Activated gamma-delta T cell treated with anti-CD3 and anti-CD28 coated beads, Interleukin-2, amount 50 U/mL, for 16 hours (primary cell): ENCODE results near the gene LMX1B.
"Not testable (repeated sequence)": the region's sequence is repeated elsewhere in the genome, so short reads cannot be mapped to it uniquely, and the experiment has no call there.

ENCODE experiments used
- DNase-seq: peaks from one replicate; pipeline ENCODE4 v3.0.0-alpha.2; 2020; ENCODE audit warnings: low read depth

Gene LMX1B

GRCh38 chr9:126613651-126614050 is at the start of gene LMX1B:
Gene LMX1B (plus strand): TSS chr9:126613928. CDS start chr9:126614450, 522 bp downstream.
- DNase-seq = no peak

DNA sequence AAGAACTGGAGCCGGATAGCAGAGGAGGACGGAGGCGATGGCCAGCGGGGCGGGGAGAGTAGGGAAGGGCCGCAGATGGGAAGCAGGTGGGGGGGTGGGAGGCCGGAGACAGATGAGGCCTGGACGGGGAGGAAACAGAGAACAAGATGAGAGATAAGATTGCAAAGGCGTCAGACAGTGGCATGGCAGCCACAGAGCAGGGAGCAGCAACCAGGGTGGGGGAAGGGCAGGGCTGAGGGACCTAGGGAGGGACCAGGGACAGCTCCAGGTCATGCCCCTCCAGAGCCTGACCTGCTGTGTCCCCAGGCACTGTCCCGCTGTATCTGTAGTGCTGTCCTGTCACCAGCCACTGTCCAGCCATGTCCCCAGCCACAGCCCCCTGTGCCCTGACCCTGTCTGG is 49.6 kb upstream of the LMX1B start:
- no peak for DNase-seq

DNA sequence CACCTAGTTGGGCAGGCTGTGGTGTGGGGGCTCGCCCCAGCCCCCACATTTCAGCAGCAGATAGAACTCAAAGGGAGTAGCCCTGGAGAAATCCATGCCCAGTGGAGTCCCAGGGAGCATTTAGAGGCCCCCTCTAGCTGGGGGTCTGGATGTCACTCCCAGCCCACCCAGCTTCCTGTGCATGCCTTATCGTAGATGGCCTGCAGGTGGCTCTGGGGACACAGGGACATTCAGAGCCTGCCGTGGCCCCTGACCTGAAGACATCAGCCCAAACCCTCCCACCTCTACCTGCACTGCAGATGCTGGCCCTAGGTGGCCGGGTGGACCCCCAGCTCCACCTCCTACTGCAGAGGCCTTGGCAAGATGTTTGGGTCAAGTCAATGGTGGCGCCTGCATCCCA is 49.0 kb upstream of the LMX1B start:
- DNase-seq = no peak

DNA sequence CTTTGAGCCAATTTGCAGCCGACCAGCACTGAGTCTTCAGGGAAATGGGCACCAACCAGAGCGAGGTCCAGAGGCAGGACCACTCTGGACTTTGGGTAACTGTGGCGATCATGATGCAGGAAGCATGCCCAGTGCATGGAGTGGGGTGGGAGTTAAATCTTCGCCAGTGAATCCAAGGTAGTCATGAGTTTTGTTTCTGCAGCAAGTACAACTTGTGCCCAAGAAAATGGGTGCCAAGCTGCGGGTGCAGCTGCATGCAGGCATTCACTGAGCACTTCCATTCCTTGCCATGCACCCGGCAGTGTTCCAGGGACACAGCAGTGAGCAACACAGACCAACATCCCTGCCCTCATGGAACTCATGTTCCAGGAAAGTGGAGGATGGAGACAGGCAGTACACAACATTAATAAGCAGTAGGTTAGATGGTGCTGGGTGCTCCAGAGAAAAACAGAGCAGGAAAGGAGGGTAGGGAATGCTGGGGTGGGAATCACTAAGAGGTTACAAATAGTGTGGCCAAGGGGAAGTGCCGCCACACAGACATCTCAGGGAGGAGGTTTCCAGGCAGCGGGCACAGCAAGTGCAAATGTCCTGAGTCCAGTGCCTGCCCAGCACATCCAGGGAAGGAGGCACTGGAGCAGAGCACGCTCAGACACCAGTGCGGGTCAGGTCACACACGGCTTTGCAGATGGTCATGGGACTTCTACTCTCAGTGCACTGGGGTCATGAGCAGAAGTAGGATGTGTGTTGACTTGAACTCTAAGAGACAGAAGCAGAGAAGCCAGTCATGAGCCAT is 48.2 kb upstream of the LMX1B start:
- DNase-seq = no peak

DNA sequence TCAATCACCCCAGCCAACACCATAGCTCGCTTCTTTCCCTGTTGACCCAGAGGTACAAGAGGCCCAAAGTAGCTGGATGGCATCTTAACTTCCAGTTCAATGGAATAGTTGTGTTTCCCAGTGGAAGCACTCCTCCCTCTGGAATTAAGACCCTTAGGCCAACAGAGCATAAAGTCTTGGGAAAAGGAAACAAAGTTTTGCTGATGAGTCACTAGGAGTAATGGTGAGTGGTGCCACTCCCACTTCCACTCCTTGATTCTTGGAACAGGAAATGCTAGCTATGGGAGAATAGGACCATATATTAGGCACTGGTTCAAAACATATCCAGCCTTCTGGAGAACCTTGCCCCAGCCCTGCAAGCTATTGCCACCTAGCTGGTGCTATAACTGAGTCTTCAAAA is 44.7 kb upstream of the LMX1B start:
- no peak for DNase-seq

GRCh38 chr9:126578029-126578428 is 35.7 kb upstream of the LMX1B start:
- no peak for DNase-seq

DNA sequence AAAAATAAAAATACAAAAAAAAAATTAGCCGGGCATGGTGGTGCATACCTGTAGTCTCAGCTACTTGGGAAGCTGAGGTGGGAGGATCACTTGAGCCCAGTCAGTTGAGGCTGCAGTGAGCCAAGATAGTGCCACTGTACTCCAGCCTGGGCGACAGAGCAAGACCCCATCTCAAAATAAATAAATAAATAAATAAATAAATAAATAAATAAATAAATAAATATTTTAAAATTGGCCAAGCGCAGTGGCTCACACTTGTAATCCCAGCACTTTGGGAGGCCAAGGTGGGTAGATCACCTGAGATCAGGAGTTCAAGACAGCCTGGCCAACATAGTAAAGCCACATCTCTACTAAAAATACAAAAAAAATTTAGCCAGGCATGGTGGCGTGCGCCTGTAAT is 33.4 kb upstream of the LMX1B start:
- DNase-seq = not testable (repeated sequence)

GRCh38 chr9:126581893-126582292 is 31.8 kb upstream of the LMX1B start:
- no peak for DNase-seq

GRCh38 chr9:126582427-126582826 is 31.3 kb upstream of the LMX1B start:
- no peak for DNase-seq

DNA sequence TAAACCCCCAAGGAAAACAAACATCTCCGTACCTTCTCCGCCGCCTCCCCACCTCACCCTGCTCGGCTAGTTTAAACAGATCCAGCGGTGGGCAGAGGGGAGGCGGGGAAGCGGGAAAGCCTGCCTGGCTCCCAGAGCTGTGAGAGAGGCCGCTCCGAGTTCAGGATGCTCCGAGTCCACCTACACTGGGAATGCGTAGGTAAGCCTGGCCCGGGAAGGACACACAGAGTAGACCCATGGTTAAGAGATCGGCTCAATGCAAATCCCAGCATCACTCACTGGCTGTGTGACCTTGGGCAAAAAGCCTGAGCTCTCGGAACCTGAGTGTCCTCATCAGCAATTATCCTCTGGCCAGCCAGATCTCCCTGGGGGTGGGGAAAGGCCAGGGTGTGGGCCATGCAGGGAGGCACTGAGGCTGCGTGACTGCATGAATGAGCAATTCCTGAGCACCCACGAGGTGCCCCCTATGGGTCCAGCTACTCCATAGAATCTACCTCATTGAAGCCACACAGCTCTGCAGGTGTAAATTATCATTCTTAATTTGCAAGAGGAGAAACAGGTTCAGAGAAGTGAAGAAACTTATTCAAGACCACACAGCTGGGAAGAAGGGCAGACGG is 30.5 kb upstream of the LMX1B start:
- no peak for DNase-seq

- no peak for DNase-seq
These were observed 29.1 kb upstream of the LMX1B start for GRCh38 chr9:126584611-126585010.

GRCh38 chr9:126586236-126586635 is 27.5 kb upstream of the LMX1B start:
- no peak for DNase-seq

DNA sequence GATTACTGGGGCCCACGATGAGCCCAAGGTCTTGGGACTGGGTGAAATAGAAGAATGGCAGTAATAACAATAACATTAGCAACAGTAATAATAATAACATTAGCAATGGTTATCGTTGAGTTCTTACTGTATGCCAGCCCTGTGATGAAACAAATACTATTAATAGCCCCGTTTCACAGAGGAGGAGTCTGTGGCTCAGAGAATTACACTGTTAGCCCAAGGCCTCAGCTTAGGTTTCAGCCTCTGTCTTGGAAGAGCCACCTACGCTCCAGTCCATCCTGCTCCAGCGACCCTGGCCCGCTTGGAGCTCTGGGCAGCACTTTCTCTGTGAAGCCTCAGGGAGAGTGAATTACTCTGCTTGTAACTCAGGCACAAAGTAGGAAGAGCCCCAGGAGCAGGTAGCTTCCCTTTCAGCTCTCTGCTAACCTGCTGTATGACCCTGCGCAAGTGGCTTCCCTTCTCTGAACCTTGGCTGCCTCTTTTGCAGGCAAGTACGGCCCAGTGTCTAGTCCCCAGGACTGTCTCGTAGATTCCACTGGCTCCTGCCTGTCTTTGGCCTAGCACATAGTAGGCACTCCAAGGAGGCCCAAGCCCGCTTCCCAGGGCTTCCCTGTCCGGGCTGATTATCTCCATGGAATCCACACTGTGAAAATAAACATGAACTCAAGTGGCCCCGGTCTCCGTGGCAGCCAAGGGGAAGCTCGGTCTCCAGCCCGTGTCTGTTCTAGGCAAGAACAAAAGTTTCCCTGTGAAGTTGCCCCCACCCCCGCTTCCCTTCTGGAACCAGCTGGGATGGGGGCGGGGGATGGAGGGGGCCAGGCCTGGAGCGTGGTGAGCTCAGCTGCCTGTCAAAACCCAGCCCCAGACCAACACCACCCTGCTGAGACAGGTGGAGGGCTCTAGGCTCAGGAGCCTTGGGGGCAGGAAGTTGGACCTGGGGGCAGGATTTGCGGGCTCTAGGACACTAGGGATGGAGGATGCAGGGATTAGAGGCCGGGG is 26.2 kb upstream of the LMX1B start:
- DNase-seq = no peak

- DNase-seq = no peak
These were observed 25.1 kb upstream of the LMX1B start for GRCh38 chr9:126588491-126589168.

DNA sequence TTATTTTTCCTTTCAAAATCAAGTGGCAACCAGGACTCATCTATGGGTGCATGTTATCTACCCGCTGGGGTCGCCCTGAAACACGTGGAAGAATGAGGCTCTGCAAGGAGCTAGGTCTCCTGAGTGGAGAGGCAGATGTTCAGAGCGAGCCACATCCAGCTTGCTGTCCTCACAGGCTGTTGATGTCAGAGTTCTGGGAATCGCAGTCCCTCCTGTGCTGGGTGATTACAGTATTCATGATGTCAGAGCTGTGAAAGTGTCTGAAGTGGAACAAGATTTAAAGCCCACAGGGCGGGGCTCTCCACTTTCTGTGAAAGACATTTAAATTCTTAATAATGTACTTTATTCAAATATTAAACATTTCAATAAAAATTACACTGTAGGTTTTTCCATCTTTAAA is 24.4 kb upstream of the LMX1B start:
- no peak for DNase-seq

- no peak for DNase-seq
These were observed 22.6 kb upstream of the LMX1B start for GRCh38 chr9:126591083-126591482.

DNA sequence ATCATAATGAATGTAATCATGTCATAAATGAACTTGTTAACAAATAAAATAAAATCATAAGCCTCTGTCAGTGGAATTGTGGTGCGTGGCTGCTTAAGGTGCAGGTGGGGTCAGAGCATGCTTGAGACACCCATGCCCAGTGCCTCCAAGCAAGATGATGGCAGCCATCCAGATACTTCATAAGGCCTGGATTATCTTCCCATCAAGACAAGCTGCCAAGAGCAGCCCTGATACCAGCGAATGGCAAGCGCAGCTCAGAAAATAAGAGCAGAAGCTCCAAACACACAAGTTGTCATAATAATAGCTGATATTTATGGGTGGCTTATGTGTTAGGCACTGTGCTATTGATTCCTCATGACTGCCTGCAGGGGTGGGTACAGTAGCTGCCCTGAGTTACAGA is 21.8 kb upstream of the LMX1B start:
- no peak for DNase-seq

- DNase-seq = no peak
These were observed 21.3 kb upstream of the LMX1B start for GRCh38 chr9:126592461-126592860.

DNA sequence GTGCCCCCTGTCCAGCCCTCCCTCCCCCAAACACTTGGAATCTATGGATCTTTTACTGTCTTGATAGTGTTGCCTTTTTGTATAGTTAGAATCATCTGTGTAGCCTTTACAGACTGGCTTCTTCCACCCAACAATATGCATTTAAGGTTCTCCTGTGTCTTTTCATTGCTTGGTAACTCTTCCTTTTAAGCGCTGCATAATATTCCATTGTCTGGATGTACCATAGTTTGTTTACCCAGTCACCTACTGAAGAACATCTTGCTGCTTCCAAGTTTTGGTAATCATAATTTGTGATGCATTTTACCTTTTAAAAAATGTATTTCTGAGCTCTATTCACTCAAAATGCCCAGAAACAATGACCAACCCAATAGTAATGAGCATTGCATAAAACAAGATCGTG is 17.7 kb upstream of the LMX1B start:
- no peak for DNase-seq

DNA sequence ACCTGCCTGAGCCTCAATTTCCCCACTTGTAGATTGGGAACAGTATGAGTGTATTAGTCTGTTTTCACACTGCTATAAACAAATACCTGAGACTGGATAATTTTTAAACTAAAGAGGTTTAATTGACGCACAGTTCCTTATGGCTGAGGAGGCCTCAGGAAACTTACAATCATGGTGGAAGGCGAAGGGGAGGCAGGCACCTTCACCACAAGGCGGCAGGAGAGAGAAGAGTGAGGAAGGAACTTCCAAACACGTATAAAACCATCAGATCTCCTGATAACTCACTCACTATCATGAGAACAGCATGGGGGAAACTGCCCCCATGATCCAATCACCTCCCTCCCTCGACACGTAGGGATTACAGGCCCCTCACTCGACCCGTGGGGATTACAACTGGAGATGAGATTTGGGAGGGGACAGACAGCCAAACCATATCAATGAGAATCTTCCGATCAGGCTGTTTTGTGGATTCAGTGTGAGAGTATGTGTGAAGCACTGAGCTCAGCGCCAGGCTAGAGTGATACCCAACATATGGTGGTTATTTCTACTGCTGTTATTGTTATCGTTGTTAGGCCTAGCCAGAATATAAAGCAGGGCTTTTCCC is 14.6 kb upstream of the LMX1B start:
- no peak for DNase-seq
